ENCODE results near the gene C9orf50. TPM values are rescaled to one million over a fixed set of nuclear protein-coding genes. Genes with fewer than 3 reads are reported as not detected.
A peak's percentile ranks its signal among the peaks of the same experiment; 100 is the strongest.

Gene C9orf50
- polyA plus RNA-seq, 4 donors, result 0.09 to 0.27 TPM; not detected in 2

- Histone ChIP-seq H3K4me3 (ENCODE audit: low read depth in 1 of 3, low read length in 3 of 3) (no peak overlapping the region), H3K9me3 (ENCODE audit: control insufficient read depth in 2 of 2, insufficient read depth in 1 of 2, low read depth in 1 of 2, low read length in 1 of 2) (peaks cover 0 to 10% of the 10 kb centered on the region in 2 donors), H3K27me3 (ENCODE audit: control insufficient read depth in 3 of 3, insufficient read depth in 3 of 3, low read length in 3 of 3) (no peaks in the 10 kb centered on the region), H3K27ac (ENCODE audit: low read depth in 1 of 3, low read length in 2 of 3) (no peak overlapping the region), H3K36me3 (ENCODE audit: control insufficient read depth in 3 of 3, insufficient read depth in 2 of 3, low read depth in 1 of 3, low read length in 3 of 3) (no peaks in the 10 kb centered on the region), H3K4me1 (ENCODE audit: control insufficient read depth in 3 of 3, insufficient read depth in 2 of 3, low read depth in 1 of 3, low read length in 2 of 3) (peaks cover 0 to 19% (median 4%) of the 10 kb centered on the region in 3 donors)
- no peak for DNase-seq
- WGBS, 3 donors, result 72 to 81% (median 79%) methylated on average over 13 of the region's 13 CpGs
- FAIRE-seq, result no peak
Observed at GRCh38 chr9:129571298-129572051, 49.4 kb downstream of the C9orf50 start.

DNA sequence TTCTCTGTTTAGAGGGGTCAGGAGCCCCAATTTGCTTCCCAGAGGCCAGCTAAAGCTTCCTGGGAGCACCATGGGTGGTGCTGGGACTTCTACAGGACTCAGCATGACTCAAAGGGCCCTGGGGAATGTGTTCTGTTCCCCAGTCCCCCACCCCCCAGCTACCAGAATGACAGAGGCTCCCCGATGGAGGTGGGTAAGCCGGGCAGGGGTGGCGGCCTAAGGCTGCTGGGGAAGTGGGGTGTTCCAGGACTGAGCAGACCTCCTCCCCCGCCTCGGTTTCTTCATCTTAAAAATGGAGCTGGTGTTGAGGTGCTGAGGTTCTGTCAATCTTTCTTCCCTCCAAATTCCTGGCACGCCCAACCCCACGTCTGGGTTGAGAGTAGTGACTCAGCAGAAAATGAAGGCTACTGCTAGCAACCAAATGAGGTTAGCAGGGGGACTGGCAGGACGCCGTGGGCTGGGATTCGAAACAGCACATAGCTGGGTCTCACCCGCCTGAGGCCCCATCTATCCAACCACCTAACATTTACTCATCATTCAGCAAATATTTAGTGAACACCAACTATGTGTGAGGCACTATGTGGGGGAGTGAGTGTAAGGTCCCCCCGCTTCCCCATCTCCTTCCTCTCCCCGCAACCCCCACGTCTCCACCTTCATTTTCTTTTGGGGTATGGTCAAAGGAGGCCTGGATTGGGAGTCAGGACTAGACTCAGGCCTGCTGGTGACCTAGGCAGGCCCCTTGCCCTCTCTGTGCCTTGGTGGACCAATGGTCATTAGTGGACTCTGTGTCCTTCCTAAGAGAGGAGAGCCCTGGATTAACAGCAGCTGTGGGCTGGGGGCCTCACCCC is 50.2 kb downstream of the C9orf50 start:
- Histone ChIP-seq H3K4me1 (ENCODE audit: control insufficient read depth in 3 of 3, insufficient read depth in 2 of 3, low read depth in 1 of 3, low read length in 2 of 3) (peaks cover 0 to 19% (median 4%) of the 10 kb centered on the region in 3 donors), H3K9me3 (ENCODE audit: control insufficient read depth in 2 of 2, insufficient read depth in 1 of 2, low read depth in 1 of 2, low read length in 1 of 2) (peaks cover 0 to 10% of the 10 kb centered on the region in 2 donors), H3K4me3 (ENCODE audit: low read depth in 1 of 3, low read length in 3 of 3) (no peak overlapping the region), H3K27me3 (ENCODE audit: control insufficient read depth in 3 of 3, insufficient read depth in 3 of 3, low read length in 3 of 3) (no peaks in the 10 kb centered on the region), H3K36me3 (ENCODE audit: control insufficient read depth in 3 of 3, insufficient read depth in 2 of 3, low read depth in 1 of 3, low read length in 3 of 3) (no peaks in the 10 kb centered on the region), H3K27ac (ENCODE audit: low read depth in 1 of 3, low read length in 2 of 3) (peak overlapping the region in 1 of 3 donors; percentile 46)
- DNase-seq, result no peak
- 67 to 70% (median 69%) methylated on average over 14 of the region's 14 CpGs for WGBS, 3 donors
- no peak for FAIRE-seq

DNA sequence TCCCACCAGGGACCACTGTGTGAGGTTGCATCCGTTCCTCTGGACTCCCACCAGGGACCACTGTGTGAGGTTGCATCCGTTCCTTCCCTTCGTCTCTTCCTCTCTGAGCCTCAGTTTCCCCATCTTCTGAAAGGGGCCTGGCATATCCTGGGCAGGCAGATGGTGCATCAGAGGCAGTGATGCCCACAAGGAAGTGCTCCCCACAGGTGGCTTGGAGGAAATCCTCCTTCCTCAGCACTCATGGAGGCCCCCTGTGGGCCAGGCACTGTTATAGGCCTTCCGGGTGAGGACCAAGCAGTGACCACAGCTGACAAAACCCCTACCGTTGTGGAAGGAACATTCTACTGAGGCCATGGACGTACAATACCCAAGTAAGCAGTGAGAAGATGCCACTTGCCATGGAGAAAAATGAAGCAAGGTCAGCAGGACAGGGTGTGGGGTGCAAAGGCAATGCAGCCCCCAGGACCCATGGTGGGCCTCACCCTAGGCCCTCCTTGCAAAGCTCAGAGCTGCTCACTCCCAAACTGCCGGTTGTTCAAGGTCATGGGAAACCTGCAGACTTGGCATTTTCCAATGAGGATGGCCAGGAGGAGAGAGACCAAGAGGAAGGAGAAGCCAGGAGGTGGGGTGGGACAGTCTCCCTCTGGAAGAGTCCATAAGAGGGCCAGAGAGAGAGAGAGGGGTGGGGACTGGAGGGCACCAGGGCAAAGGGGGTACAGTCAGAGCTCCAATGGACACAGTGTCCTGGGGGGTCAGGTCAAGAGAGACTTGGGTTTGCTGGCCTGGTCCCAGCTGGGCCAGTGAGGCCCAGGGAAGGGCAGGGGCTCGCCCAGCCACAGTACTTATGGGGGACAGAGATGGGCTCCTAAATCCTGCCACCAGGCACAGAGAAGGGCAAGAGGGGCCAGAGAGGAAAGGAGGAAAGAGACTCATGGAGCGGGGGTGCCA is 51.1 kb downstream of the C9orf50 start:
- no peaks in the 10 kb centered on the region for H3K27me3 ChIP-seq (ENCODE audit: control insufficient read depth in 3 of 3, insufficient read depth in 3 of 3, low read length in 3 of 3)
- peak; percentile 12 to 60 for DNase-seq
- 50 to 59% (median 55%) methylated on average over 7 to 9 of the region's 9 CpGs for WGBS, 3 donors
- peaks cover 0 to 19% (median 4%) of the 10 kb centered on the region in 3 donors for H3K4me1 ChIP-seq (ENCODE audit: control insufficient read depth in 3 of 3, insufficient read depth in 2 of 3, low read depth in 1 of 3, low read length in 2 of 3)
- no peak overlapping the region for H3K4me3 ChIP-seq (ENCODE audit: low read depth in 1 of 3, low read length in 3 of 3)
- no peaks in the 10 kb centered on the region for H3K36me3 ChIP-seq (ENCODE audit: control insufficient read depth in 3 of 3, insufficient read depth in 2 of 3, low read depth in 1 of 3, low read length in 3 of 3)
- H3K9me3 ChIP-seq (ENCODE audit: control insufficient read depth in 2 of 2, insufficient read depth in 1 of 2, low read depth in 1 of 2, low read length in 1 of 2), result peaks cover 0 to 8% of the 10 kb centered on the region in 2 donors
- no peak for FAIRE-seq
- H3K27ac ChIP-seq (ENCODE audit: low read depth in 1 of 3, low read length in 2 of 3), result peak overlapping the region in 2 of 3 donors; percentile 44 to 46

DNA sequence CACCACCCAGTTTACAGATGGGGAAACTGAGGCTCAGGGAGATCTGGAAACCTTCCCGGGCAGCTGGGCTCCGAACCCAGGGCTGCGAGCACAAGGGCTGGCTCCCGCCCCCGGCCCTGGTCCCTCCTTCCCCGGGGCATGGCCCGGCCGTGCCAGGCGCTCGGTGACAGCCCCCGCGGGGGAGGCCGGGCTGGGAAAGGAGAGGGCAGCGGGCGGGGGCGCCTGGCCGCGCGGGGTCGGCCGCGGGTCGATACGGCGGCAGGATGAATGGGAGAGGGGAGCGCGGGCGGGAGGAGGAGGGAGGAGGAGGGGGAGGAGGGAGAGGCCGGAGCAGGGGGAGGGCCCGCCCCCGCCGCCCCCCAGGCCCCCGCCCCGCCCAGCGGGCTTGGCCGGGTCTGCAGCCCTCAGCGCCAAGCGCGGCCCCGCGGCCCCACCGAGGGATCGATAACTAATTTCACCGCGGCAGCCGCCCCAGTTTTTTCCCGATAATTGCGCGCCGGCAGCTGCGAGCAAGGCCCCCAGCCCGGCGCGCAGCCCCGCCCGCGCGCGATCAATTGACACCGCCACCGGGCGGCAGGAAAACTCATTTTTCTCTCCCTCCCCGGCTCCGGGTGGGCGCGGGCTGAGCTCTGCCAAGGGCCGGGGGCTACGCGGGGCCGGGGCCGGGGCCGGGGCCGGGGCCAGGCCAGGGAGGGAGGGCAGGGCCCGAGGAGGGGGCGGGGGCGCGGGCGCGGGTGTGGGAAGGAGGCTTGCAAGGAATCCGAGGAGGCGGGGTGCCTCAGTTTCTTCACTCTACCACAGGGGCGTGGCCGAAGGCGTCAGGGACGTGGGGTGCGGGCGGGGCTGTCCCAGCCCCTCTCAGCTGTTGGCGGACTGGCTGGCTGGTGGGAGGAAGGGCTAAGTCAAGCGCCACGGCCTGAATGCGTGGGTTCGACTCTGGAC is 52.1 kb downstream of the C9orf50 start:
- FAIRE-seq (no peak), DNase-seq (peak in 1 of 2 donors; percentile 61)
- peaks cover 0 to 3% of the 10 kb centered on the region in 2 donors for H3K9me3 ChIP-seq (ENCODE audit: control insufficient read depth in 2 of 2, insufficient read depth in 1 of 2, low read depth in 1 of 2, low read length in 1 of 2)
- peaks cover 0 to 19% (median 4%) of the 10 kb centered on the region in 3 donors for H3K4me1 ChIP-seq (ENCODE audit: control insufficient read depth in 3 of 3, insufficient read depth in 2 of 3, low read depth in 1 of 3, low read length in 2 of 3)
- no peaks in the 10 kb centered on the region for H3K36me3 ChIP-seq (ENCODE audit: control insufficient read depth in 3 of 3, insufficient read depth in 2 of 3, low read depth in 1 of 3, low read length in 3 of 3)
- H3K27me3 ChIP-seq (ENCODE audit: control insufficient read depth in 3 of 3, insufficient read depth in 3 of 3, low read length in 3 of 3), result no peaks in the 10 kb centered on the region
- H3K4me3 ChIP-seq (ENCODE audit: low read depth in 1 of 3, low read length in 3 of 3), result peak overlapping the region in 2 of 3 donors; percentile 36 to 42
- 2 to 3% (median 3%) methylated on average over 37 to 92 of the region's 92 CpGs for WGBS, 3 donors
- peak overlapping the region in 2 of 3 donors; percentile 56 to 61 for H3K27ac ChIP-seq (ENCODE audit: low read depth in 1 of 3, low read length in 2 of 3)

DNA sequence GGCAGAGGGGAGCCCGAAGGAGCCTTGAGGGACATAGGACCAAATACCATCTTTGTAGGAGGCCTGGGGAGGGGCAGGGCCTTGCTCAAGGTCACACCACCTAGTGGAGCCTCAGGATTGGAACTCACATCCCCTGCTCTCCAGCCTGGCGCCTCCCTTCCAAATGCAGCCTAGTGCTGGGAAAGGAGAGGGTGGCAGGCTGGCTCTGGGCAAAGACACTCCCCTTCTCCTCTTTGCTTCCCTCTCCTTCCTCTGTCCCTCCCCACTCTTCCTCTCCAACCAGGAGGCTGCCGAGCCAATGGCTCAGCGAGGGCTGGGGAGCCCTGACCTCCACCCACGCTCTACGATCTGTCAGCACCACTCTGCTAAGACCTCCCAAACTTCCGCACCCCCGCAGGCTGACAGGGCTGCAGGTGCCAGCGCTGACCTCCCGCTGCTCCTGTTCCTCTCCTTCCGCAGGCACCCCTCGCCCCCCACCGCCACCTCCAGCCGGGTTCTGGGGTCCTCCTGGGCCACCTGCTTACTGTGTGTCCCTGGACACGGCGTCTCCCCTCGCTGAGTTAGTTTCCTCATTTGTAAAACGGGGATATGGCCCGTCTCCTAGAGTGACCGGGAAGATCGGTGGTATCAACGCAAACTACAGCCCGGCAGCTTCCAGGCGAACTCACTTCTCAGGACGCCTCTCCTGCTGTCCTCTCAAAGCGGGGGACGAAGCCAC is 52.9 kb downstream of the C9orf50 start:
- Histone ChIP-seq H3K9me3 (ENCODE audit: control insufficient read depth in 2 of 2, insufficient read depth in 1 of 2, low read depth in 1 of 2, low read length in 1 of 2) (peaks cover 0 to 3% of the 10 kb centered on the region in 2 donors), H3K4me3 (ENCODE audit: low read depth in 1 of 3, low read length in 3 of 3) (peak overlapping the region in 2 of 3 donors; percentile 36 to 42), H3K27ac (ENCODE audit: low read depth in 1 of 3, low read length in 2 of 3) (peak overlapping the region in 2 of 3 donors; percentile 56 to 61), H3K36me3 (ENCODE audit: control insufficient read depth in 3 of 3, insufficient read depth in 2 of 3, low read depth in 1 of 3, low read length in 3 of 3) (no peaks in the 10 kb centered on the region), H3K4me1 (ENCODE audit: control insufficient read depth in 3 of 3, insufficient read depth in 2 of 3, low read depth in 1 of 3, low read length in 2 of 3) (peaks cover 0 to 19% (median 4%) of the 10 kb centered on the region in 3 donors), H3K27me3 (ENCODE audit: control insufficient read depth in 3 of 3, insufficient read depth in 3 of 3, low read length in 3 of 3) (no peaks in the 10 kb centered on the region)
- WGBS, 3 donors, result 3 to 7% (median 5%) methylated on average over 26 to 27 of the region's 27 CpGs
- peak in 1 of 2 donors; percentile 36 for DNase-seq
- no peak for FAIRE-seq

- no peaks in the 10 kb centered on the region for H3K27me3 ChIP-seq (ENCODE audit: control insufficient read depth in 3 of 3, insufficient read depth in 3 of 3, low read length in 3 of 3)
- 65 to 78% (median 67%) methylated on average over 10 of the region's 10 CpGs for WGBS, 3 donors
- peaks cover 0 to 1% of the 10 kb centered on the region in 2 donors for H3K9me3 ChIP-seq (ENCODE audit: control insufficient read depth in 2 of 2, insufficient read depth in 1 of 2, low read depth in 1 of 2, low read length in 1 of 2)
- no peak overlapping the region for H3K4me3 ChIP-seq (ENCODE audit: low read depth in 1 of 3, low read length in 3 of 3)
- peaks cover 0 to 19% (median 4%) of the 10 kb centered on the region in 3 donors for H3K4me1 ChIP-seq (ENCODE audit: control insufficient read depth in 3 of 3, insufficient read depth in 2 of 3, low read depth in 1 of 3, low read length in 2 of 3)
- FAIRE-seq (no peak), DNase-seq (no peak)
- H3K36me3 ChIP-seq (ENCODE audit: control insufficient read depth in 3 of 3, insufficient read depth in 2 of 3, low read depth in 1 of 3, low read length in 3 of 3), result no peaks in the 10 kb centered on the region
- no peak overlapping the region for H3K27ac ChIP-seq (ENCODE audit: low read depth in 1 of 3, low read length in 2 of 3)
Observed at GRCh38 chr9:129567329-129567728, 53.6 kb downstream of the C9orf50 start.
